T-helper 1 cell treated with Interleukin-12 subunit alpha and Interleukin-12 subunit beta and Interleukin-4 antibody, amounts not matched to agents 30 μg/mL and 1 μg/mL, for 36 hours (primary cell): ENCODE results near the gene ASPN.
"Not testable (repeated sequence)": the region's sequence is repeated elsewhere in the genome, so short reads cannot be mapped to it uniquely, and the experiment has no call there.

ENCODE experiments used
- H3K27ac Mint-ChIP-seq: one replicate; pipeline ENCODE4 v1.8.0; 2021; ENCODE audit warnings: mild to moderate bottlenecking, mixed read lengths
- H3K27me3 Mint-ChIP-seq: one replicate; pipeline ENCODE4 v1.8.0; 2021; ENCODE audit warnings: low read depth, mixed read lengths
- H3K36me3 Mint-ChIP-seq: one replicate; pipeline ENCODE4 v1.8.0; 2021; ENCODE audit warnings: low read depth, mixed read lengths
- H3K4me1 Mint-ChIP-seq: one replicate; pipeline ENCODE4 v1.8.0; 2021; ENCODE audit warnings: low read depth, mixed read lengths
- H3K4me3 Mint-ChIP-seq: one replicate; pipeline ENCODE4 v1.8.0; 2021; ENCODE audit warnings: mild to moderate bottlenecking, moderate library complexity, mixed read lengths
- H3K9me3 Mint-ChIP-seq: one replicate; pipeline ENCODE4 v1.8.0; 2021; ENCODE audit warnings: mixed read lengths

Gene ASPN

DNA sequence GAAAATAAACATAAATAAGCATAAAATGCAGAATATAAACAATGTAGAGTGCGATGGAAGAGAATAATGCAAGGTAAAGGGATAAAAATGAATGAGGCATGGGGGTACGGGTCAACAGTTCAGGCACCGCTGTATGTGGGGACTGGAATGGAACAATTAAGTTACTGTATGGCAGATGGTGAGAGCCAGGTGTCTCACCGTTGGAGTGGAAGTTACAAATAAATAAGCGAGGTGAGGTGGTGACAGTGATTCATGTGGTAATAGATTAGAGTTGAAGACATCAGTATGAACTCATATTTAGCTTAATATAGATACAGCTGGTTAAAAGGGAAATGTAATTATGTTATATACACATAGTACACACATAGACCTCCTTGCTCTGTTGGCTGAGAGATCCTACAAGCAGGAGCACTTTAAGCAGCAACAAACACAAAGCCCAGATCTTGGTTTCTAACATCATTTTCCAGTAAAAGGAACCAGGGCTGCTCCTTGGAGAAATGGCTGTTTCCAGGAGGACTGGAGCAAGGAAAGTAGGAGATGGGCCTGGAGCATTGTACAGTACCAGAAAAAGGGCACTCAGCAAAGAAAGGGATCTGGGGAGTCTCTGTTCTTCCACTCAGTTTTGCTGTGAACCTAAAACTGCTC lies 55.7 kb downstream of the ASPN start:
- H3K27me3 Mint-ChIP-seq: no peaks in the 10 kb centered on the region
- H3K9me3 Mint-ChIP-seq: no peaks in the 10 kb centered on the region

DNA sequence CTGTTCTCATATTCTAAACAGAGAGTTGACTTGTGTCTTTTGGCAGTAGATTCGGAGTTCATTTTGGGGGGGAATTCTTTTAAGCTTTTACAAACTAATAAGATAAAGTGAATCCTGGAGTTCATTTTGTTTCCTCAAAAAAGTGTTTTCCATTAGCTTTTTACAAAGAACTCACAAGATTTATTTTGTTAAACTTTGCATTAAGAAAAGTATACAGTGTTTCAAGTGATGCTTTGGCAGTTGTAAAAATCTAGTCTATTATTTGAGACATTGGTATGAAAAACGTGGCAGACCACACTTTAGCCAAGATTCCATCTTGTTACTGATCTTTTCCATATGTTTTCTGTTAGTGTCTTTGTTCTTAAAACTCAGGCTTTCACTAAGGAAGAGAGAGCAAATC lies 56.8 kb downstream of the ASPN start:
- H3K4me1 Mint-ChIP-seq: no peaks in the 10 kb centered on the region
- H3K27me3 Mint-ChIP-seq: no peaks in the 10 kb centered on the region
- no peak overlapping the region for H3K4me3 Mint-ChIP-seq
- H3K27ac Mint-ChIP-seq: no peak overlapping the region
- H3K9me3 Mint-ChIP-seq: no peaks in the 10 kb centered on the region
- H3K36me3 Mint-ChIP-seq: no peaks in the 10 kb centered on the region

More for the DNA sequence above, 55.7 kb downstream of the ASPN start:
- Mint-ChIP-seq H3K36me3 (no peaks in the 10 kb centered on the region), H3K27ac (no peak overlapping the region), H3K4me1 (no peaks in the 10 kb centered on the region), H3K4me3 (no peak overlapping the region)

DNA sequence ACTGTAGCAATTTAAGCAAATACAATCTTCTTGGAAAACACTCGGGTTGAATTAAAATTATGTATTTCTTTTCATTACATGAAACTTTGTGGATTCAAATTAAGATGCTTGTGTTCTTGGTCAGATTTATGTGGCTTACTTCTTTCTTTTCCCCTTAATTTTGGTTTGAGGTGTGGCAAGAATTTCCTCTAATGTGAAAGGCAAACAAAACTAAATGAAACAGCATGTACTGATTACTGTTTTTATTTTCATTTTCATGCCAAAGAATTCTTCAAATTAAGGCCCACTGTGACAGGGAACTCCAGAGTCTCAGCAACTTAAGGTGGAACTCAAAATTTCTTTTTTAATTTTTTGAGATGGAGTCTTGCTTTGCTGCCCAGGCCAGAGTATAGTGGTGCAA lies 58.0 kb downstream of the ASPN start, which contains the start of gene OMD:
OMD (minus strand) TSS at position 132 of the 400 bp plus-strand sequence. CDS start 6,913 bp downstream, outside the sequence.
- Mint-ChIP-seq H3K4me3 (no peak within 1 kb of the TSS), H3K36me3 (no peaks in the 10 kb centered on the region), H3K4me1 (no peaks in the 10 kb centered on the region), H3K27me3 (no peaks in the 10 kb centered on the region), H3K27ac (no peak within 1 kb of the TSS), H3K9me3 (no peaks in the 10 kb centered on the region)

DNA sequence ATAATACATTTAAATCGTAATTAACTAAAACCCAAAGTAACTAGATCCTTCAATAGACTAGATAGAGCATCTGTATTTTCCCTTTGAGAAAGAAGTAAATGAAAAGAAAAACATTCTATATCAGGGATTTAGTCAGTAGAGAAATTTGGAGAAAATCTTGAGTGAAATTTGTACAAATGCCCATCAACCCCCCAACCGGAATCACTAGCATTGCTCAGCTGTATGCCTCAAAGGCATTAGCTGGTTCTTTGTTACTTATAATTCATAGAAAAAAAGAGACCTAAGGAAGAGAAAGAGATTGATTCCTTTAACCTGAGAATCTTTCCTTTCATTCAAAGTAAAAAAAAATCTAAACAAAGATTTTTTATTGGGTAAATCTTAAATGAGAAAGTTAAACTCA lies 58.7 kb downstream of the ASPN start:
- H3K36me3 Mint-ChIP-seq: no peaks in the 10 kb centered on the region
- H3K9me3 Mint-ChIP-seq: no peaks in the 10 kb centered on the region
- H3K4me1 Mint-ChIP-seq: no peaks in the 10 kb centered on the region
- H3K27ac Mint-ChIP-seq: no peak overlapping the region
- no peak overlapping the region for H3K4me3 Mint-ChIP-seq
- no peaks in the 10 kb centered on the region for H3K27me3 Mint-ChIP-seq

DNA sequence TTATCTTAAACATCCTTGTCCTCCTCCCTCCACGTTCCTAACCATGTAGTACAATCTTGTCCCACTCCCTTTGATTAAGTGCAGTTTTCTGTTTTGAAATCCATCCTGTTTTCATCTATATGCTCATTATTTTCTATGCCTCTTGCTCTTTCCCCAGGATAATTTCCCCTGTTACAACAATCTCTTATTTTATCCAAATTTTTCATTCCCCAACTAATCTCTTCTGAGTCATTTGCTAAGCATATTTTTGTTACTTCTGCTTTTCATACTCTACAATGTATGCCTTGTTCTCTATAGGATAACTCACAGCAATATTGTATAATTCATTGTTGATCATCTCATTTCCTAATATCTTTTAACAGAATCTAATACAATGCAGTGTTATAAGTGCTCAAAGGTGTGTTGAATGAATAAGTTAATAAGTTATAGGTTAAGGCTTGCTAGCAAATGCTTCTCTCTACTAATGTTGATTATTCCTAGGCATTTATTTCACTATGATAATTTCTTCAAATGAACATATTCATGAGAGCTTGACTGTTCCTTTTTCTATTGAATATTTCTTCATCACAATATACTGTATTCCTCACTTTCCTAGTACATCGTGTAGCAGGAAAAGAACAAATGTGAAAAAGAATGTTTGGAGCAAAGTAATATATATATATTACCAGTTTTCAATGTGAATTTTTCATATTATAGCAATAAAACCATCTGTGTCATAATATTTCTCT lies 59.5 kb downstream of the ASPN start:
- H3K27ac Mint-ChIP-seq: no peak overlapping the region
- no peak overlapping the region for H3K4me3 Mint-ChIP-seq
- no peaks in the 10 kb centered on the region for H3K9me3 Mint-ChIP-seq
- no peaks in the 10 kb centered on the region for H3K27me3 Mint-ChIP-seq
- no peaks in the 10 kb centered on the region for H3K4me1 Mint-ChIP-seq
- H3K36me3 Mint-ChIP-seq: no peaks in the 10 kb centered on the region

DNA sequence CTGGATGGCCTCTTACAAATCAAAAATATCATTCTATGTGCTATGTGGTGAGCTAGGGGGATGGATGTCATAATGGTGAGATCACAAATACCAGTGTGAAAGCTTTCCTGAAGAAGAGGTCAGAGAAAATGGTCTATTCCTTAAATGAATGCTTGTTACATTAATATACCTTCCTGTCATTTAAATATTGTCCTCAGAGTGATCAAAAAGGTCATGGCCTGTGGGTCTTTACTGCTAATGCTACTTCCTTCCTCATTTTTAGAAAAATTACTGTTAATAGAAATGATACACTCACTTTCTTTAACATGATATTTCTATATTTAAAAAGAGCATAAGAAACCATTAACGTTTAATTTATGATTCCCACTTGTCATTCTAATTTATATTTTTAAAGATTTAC lies 67.7 kb downstream of the ASPN start:
- Mint-ChIP-seq H3K36me3 (no peaks in the 10 kb centered on the region), H3K4me1 (no peaks in the 10 kb centered on the region), H3K4me3 (no peak overlapping the region), H3K27ac (no peak overlapping the region), H3K9me3 (no peaks in the 10 kb centered on the region), H3K27me3 (no peaks in the 10 kb centered on the region)

DNA sequence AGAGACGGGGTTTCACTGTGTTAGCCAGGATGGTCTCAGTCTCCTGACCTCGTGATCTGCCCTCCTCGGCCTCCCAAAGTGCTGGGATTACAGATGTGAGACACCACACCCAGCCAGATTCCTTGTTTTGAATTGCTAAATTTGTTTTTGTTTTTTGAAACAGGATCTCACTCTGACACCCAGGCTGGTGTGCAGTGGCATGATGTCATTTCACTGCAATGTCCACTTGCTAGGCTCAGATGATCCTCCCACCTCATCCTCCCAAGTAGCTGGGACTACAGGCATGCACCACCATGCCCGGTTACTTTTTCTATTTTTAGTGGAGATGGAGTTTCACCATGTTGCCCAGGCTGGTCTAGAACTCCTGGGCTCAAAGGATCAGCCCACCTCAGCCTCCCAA lies 71.1 kb downstream of the ASPN start:
- not testable (repeated sequence) for H3K27me3 Mint-ChIP-seq, H3K27ac Mint-ChIP-seq, H3K9me3 Mint-ChIP-seq, H3K4me3 Mint-ChIP-seq, H3K36me3 Mint-ChIP-seq
- peaks cover 12% of the 10 kb centered on the region for H3K4me1 Mint-ChIP-seq

DNA sequence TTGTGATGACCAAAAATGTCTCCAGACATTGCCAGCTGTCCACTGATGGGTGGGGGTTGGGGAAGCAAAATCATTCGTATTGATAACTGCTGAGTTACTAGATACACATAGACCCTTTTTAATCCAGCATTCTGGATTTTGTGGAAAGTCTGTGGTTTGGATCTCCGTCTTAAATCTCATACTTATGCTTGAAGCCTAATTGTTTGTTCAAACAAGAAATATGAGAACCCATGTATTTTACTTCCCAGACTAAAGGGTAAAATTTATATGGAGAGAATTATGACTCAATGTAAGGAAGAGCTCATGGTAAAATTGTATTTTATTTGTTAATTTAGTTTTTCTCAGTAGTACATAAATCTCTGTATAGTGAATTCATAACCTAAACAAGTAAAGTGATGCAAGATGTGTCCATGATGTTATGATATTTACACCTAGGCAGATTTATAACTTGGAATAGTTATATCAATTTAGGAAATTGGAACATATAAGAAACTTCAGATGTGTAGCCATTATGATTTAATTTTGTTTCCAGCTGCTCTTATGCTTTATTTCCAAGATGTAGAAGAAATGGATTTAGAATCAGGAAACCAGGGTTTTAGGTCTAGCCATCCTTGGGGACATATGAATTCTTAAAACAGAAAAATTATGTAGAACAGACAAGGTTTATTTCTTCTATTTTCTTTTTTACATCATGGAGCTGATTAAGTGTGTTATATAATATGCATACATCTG lies 73.4 kb downstream of the ASPN start:
- Mint-ChIP-seq H3K9me3 (no peaks in the 10 kb centered on the region), H3K27ac (no peak overlapping the region), H3K36me3 (peaks cover 5% of the 10 kb centered on the region), H3K4me1 (peaks cover 23% of the 10 kb centered on the region), H3K4me3 (no peak overlapping the region), H3K27me3 (no peaks in the 10 kb centered on the region)

DNA sequence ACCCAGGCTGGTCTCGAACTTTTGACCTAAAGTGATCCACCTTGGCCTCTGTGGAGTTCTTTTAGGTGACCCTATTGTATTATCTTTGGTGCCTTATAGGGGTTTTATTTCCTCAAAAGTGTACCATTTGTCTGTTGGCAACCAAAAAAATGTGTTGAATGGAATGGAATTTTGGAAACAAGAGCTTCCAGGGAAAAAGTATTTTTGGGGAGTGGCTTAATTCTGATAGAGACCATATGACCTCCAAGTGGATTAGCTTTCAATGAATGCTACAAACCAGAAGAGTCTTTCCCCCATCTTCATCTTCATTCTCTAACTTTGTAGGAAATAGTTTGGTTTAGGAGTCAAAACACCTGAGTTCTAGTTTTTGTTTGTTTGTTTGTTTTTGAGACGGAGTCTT lies 74.5 kb downstream of the ASPN start:
- Mint-ChIP-seq H3K27ac (no peak overlapping the region), H3K4me1 (peaks cover 23% of the 10 kb centered on the region), H3K36me3 (peaks cover 5% of the 10 kb centered on the region), H3K9me3 (no peaks in the 10 kb centered on the region), H3K27me3 (no peaks in the 10 kb centered on the region), H3K4me3 (no peak overlapping the region)

DNA sequence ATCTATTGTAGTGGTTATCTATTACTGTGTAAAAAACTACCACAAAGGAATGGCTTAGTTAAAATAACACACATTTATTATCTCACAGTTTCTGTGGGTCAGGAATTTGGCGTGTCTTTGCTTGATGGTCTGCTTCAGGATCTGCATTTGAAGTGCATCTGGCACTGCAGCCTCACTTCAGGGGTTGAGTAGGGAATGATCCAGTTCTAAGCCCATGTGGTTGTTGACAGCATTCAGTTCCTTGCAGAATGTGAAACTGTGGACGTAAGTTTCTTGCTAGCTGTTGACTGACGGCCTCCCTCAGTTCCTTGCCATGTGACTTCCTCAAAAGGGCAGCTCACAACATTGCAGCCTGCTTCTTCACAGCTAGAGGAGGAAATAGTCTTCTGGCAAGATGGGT lies 75.8 kb downstream of the ASPN start:
- Mint-ChIP-seq H3K27ac (peak overlapping the region; percentile 83), H3K36me3 (peaks cover 5% of the 10 kb centered on the region)

More for the DNA sequence above, 75.8 kb downstream of the ASPN start:
- Mint-ChIP-seq H3K4me1 (peaks cover 25% of the 10 kb centered on the region), H3K27me3 (no peaks in the 10 kb centered on the region), H3K9me3 (no peaks in the 10 kb centered on the region), H3K4me3 (peak overlapping the region; percentile 53)
